ENCODE results near the gene CERKL. TPM values are rescaled to one million over a fixed set of nuclear protein-coding genes. Genes with fewer than 3 reads are reported as not detected.
A peak's percentile ranks its signal among the peaks of the same experiment; 100 is the strongest.
"Not testable (repeated sequence)": the region's sequence is repeated elsewhere in the genome, so short reads cannot be mapped to it uniquely, and the experiment has no call there.

Gene CERKL, protein sequence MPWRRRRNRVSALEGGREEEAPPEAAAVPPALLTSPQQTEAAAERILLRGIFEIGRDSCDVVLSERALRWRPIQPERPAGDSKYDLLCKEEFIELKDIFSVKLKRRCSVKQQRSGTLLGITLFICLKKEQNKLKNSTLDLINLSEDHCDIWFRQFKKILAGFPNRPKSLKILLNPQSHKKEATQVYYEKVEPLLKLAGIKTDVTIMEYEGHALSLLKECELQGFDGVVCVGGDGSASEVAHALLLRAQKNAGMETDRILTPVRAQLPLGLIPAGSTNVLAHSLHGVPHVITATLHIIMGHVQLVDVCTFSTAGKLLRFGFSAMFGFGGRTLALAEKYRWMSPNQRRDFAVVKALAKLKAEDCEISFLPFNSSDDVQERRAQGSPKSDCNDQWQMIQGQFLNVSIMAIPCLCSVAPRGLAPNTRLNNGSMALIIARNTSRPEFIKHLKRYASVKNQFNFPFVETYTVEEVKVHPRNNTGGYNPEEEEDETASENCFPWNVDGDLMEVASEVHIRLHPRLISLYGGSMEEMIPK
- total RNA-seq: not detected in 2 replicates

DNA sequence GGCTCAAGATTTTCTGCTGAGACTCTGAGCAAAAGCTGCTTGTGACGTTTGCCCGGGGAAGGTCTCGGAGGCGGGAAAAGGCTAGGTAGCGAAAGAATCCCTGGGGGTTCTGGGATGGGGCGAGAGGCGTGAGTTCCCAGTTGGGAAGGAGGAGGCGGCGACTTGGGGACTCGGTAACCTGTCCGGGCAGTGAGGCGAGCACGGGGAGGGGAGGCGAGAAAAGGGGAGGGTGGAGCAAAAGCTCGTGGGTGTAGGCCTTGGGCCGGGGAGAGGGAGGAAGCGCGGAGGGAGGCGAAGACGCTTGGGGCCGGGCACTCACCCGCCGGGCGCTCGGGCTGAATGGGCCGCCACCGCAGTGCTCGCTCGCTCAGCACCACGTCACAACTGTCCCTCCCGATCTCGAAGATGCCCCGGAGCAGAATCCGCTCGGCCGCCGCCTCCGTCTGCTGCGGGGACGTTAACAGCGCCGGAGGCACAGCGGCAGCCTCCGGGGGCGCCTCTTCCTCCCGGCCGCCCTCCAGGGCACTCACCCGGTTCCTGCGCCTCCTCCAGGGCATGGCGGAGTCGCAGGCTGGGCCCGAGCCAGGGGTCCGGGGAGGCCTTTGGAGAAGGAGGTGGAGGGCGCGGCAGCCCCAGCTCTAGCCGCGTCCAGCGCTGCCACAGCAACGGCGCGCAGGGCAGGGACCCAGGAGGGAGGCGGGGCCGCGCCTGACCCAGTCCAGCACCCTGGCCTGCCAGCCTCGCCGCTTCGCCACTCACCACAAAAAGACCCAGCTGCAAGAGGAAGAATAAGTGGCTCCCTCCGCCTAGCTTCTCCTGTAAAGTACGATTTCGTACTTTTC is at the start of gene CERKL:
TSS of gene CERKL (minus strand) at position 656 of the 842 bp plus-strand sequence. CDS start at position 557, 99 bp downstream.
- Mint-ChIP-seq H3K9me3 (no peaks in the 10 kb centered on the region), H3K27ac (no peak within 1 kb of the TSS), H3K36me3 (ENCODE audit: low read depth) (no peaks in the 10 kb centered on the region), H3K4me3 (peak within 1 kb of the TSS; percentile 79), H3K27me3 (ENCODE audit: insufficient read depth) (peaks cover 50% of the 10 kb centered on the region), H3K4me1 (ENCODE audit: low read depth) (peaks cover 9% of the 10 kb centered on the region)
- DNase-seq (ENCODE audit: low spot score): no peak
- intact Hi-C loops (cut with micrococcal nuclease): loop anchor here (2.0 kb wide), 1 partner anchor 24 kb away; the partner anchor contains the start of gene NEUROD1

DNA sequence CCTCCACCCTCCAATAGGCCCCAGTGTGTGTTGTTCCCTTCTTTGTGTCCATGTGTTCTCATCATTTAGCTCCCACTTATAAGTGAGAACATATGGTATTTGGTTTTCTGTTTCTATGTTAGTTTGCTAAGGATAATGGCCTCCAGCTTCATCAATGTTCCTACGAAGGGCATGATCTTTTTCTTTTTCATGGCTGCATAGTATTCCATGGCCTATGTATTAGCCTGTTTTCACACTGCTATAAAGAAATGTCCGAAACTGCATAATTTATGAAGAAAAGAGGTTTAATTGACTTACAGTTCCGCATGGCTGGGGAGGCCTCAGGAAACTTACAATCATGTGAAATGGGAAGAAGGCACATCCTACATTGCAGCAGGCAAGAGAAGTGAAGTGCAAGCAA is 45.6 kb upstream of the CERKL start:
- H3K36me3 Mint-ChIP-seq (ENCODE audit: low read depth); H3K4me1 Mint-ChIP-seq (ENCODE audit: low read depth); intact Hi-C loops (cut with micrococcal nuclease); H3K27ac Mint-ChIP-seq; H3K4me3 Mint-ChIP-seq; H3K27me3 Mint-ChIP-seq (ENCODE audit: insufficient read depth); H3K9me3 Mint-ChIP-seq; DNase-seq (ENCODE audit: low spot score): not testable (repeated sequence)

DNA sequence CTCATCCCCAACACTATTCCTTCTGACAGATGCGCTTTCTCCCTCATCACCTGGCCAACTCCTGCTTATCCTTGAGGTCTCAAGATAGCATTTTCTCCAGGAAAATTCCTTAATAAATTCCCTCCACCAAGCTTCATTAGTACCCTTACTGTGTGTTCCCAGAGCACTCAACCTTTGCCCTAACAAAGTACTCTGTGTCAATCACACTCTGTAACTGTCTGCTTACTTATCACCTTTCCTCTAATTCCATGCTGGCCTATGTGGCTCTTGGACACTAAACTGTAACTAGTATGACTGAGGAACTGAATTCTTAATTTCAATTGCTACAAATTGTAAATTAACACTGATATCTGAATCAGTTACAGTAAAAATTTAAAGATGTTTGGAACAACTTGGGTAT is 41.3 kb upstream of the CERKL start:
- no peak overlapping the region for H3K4me3 Mint-ChIP-seq
- H3K27me3 Mint-ChIP-seq (ENCODE audit: insufficient read depth): peaks cover 22% of the 10 kb centered on the region
- no peaks in the 10 kb centered on the region for H3K4me1 Mint-ChIP-seq (ENCODE audit: low read depth)
- peaks cover 6% of the 10 kb centered on the region for H3K9me3 Mint-ChIP-seq
- DNase-seq (ENCODE audit: low spot score): no peak
- intact Hi-C loops (cut with micrococcal nuclease): no loop called here
- no peaks in the 10 kb centered on the region for H3K36me3 Mint-ChIP-seq (ENCODE audit: low read depth)
- no peak overlapping the region for H3K27ac Mint-ChIP-seq

DNA sequence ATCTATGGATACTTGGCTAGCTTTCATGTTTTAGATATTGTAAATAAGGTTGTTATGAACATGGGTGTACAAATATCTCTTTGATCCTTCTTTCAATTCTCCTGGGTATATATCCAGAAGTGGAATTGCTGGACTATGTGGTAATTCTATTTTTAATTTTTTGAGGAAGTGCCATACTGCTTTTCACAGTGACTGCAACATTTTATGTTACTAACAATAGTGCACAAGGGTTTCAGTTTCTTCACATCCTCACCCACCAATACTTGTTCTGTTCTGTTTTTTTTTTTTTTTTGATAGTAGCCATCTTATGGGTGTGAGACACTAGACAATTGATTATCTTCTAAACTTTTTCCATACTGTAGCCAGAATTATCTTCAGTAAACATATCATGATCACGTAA is 40.7 kb upstream of the CERKL start:
- H3K36me3 Mint-ChIP-seq (ENCODE audit: low read depth): no peaks in the 10 kb centered on the region
- H3K27ac Mint-ChIP-seq: no peak overlapping the region
- H3K27me3 Mint-ChIP-seq (ENCODE audit: insufficient read depth): peaks cover 22% of the 10 kb centered on the region
- peaks cover 5% of the 10 kb centered on the region for H3K9me3 Mint-ChIP-seq
- no peak overlapping the region for H3K4me3 Mint-ChIP-seq
- DNase-seq (ENCODE audit: low spot score): no peak
- no peaks in the 10 kb centered on the region for H3K4me1 Mint-ChIP-seq (ENCODE audit: low read depth)
- intact Hi-C loops (cut with micrococcal nuclease): no loop called here

DNA sequence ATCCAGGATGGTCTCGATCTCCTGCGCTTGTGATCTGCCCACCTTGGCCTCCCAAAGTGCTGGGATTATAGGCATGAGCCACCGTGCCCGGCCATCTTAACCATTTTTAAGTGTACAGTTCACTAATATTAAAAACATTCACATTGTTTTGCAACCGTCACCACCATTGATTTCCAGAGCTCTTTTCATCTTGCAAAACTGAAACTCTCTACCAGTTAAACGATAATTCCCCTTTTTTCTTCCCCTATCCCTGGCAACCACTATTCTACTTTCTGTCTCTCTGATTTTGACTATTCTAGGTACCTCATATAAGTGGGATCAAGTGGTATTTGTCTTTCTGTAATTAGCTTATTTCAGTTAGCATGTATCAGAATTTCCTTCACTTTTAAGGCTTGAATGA is 40.2 kb upstream of the CERKL start:
- H3K27me3 Mint-ChIP-seq (ENCODE audit: insufficient read depth): peaks cover 24% of the 10 kb centered on the region
- no peaks in the 10 kb centered on the region for H3K36me3 Mint-ChIP-seq (ENCODE audit: low read depth)
- no peaks in the 10 kb centered on the region for H3K4me1 Mint-ChIP-seq (ENCODE audit: low read depth)
- H3K9me3 Mint-ChIP-seq: peaks cover under 1% of the 10 kb centered on the region
- intact Hi-C loops (cut with micrococcal nuclease): no loop called here
- H3K4me3 Mint-ChIP-seq: no peak overlapping the region
- DNase-seq (ENCODE audit: low spot score): no peak
- H3K27ac Mint-ChIP-seq: no peak overlapping the region

DNA sequence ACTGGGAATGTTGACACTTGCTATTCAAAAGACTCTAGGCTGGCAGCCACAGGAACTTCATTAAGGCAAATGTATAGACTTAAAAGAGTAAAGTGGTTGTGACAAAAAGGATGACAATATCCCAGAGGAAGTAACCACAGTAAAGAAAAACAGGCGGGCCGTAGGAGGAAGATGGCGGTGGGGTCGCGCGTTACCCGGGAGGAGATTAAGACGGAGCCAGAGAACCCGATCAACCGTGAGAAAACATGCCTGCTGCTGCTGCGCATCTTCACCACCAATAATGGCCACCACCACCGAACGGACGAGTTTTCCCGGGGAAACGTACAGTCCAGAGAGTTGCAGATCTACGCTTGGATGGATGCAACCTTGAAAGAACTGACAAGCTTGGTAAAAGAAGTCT is 37.4 kb upstream of the CERKL start:
- Mint-ChIP-seq H3K27ac (no peak overlapping the region), H3K4me3 (no peak overlapping the region), H3K27me3 (ENCODE audit: insufficient read depth) (peaks cover 23% of the 10 kb centered on the region), H3K9me3 (no peaks in the 10 kb centered on the region), H3K36me3 (ENCODE audit: low read depth) (no peaks in the 10 kb centered on the region), H3K4me1 (ENCODE audit: low read depth) (no peaks in the 10 kb centered on the region)
- intact Hi-C loops (cut with micrococcal nuclease): no loop called here
- DNase-seq (ENCODE audit: low spot score): no peak

DNA sequence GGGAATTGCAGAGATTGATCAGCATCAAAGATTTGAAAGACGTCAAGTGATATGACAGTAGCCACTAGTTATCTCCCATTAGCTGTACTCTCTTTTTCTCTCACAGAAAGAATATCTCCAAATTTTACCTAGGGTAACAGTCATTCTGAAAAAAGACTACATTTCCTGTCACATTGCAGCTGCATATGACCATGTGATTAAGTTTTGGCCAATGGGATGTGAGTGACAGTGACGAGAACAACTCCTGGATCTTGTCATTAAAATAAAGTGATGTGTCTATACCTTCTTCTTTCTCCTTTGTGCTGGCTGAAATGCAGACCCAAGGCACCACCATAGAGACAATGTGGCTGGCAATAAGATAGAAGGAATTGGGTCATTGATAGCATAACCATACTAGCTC is 34.0 kb upstream of the CERKL start:
- Mint-ChIP-seq H3K4me1 (ENCODE audit: low read depth) (no peaks in the 10 kb centered on the region), H3K9me3 (no peaks in the 10 kb centered on the region), H3K36me3 (ENCODE audit: low read depth) (no peaks in the 10 kb centered on the region), H3K4me3 (no peak overlapping the region), H3K27me3 (ENCODE audit: insufficient read depth) (peaks cover 27% of the 10 kb centered on the region), H3K27ac (no peak overlapping the region)
- no peak for DNase-seq (ENCODE audit: low spot score)
- intact Hi-C loops (cut with micrococcal nuclease): no loop called here

DNA sequence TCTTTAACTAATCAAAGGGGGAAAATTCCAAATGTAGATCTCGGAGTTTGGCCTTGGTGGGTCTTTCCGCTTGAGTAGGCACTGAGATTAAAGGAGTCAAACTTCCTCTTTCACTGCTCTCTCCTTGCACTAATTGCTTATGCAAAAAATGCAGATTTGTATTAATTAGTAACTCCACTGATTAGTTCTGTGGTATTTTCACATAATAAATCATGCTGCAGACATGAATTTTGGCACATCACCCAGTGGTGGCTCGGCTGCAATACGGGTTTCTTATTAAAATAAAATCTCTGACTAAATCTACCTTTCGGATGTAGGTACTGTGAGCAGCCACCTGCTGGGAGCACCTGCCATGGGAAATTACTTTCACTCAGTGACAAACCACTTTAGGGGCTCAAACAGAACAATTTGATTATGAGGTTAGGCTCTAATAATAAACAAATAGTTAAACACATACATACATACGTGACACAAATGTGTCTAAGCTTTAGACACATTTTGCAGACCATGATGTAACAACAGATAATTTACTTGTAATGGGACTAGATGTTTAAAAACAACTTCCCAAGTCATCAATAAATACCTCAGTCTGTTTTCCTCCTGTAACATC is 29.8 kb upstream of the CERKL start:
- H3K27ac Mint-ChIP-seq: no peak overlapping the region
- H3K36me3 Mint-ChIP-seq (ENCODE audit: low read depth): no peaks in the 10 kb centered on the region
- no peak overlapping the region for H3K4me3 Mint-ChIP-seq
- intact Hi-C loops (cut with micrococcal nuclease): loop anchor here (10.0 kb wide), 1 partner anchor 392 kb away; no protein-coding TSS in a partner anchor
- H3K27me3 Mint-ChIP-seq (ENCODE audit: insufficient read depth): peaks cover 55% of the 10 kb centered on the region
- no peak for DNase-seq (ENCODE audit: low spot score)
- peaks cover 11% of the 10 kb centered on the region for H3K4me1 Mint-ChIP-seq (ENCODE audit: low read depth)
- peaks cover 3% of the 10 kb centered on the region for H3K9me3 Mint-ChIP-seq

DNA sequence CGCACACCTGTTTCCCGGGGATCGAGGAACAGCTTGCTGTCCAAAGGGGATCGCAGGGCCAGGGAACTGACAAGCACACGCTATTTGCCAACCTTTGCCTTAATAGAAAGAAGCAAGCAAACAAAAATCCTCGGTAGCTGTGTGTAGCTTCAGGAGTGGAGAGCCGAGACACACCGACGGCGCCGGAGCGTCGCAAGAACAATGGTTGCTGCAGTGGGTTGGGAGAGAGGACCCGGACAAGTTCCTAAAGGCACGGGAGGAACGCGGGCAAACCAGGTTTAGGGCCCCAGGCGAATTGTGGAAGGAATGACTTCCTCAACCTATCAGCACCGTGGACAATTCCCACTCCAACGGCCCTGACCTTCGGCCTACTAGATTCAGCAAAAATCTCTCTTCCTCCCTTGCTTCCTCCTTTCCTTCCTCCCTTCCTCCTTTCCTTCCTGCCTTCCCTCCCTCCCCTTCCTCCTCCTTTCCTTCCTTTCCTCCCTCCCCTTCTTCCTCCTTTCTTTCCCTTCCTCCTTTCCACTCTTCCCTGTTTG is 28.3 kb upstream of the CERKL start:
- H3K27me3 Mint-ChIP-seq (ENCODE audit: insufficient read depth): peaks cover 70% of the 10 kb centered on the region
- H3K9me3 Mint-ChIP-seq: peaks cover 8% of the 10 kb centered on the region
- intact Hi-C loops (cut with micrococcal nuclease): loop anchor here (10.0 kb wide), 1 partner anchor 390 kb away; no protein-coding TSS in a partner anchor
- no peak overlapping the region for H3K27ac Mint-ChIP-seq
- no peak for DNase-seq (ENCODE audit: low spot score)
- peaks cover 22% of the 10 kb centered on the region for H3K4me1 Mint-ChIP-seq (ENCODE audit: low read depth)
- H3K36me3 Mint-ChIP-seq (ENCODE audit: low read depth): peaks cover 4% of the 10 kb centered on the region
- H3K4me3 Mint-ChIP-seq: no peak overlapping the region

DNA sequence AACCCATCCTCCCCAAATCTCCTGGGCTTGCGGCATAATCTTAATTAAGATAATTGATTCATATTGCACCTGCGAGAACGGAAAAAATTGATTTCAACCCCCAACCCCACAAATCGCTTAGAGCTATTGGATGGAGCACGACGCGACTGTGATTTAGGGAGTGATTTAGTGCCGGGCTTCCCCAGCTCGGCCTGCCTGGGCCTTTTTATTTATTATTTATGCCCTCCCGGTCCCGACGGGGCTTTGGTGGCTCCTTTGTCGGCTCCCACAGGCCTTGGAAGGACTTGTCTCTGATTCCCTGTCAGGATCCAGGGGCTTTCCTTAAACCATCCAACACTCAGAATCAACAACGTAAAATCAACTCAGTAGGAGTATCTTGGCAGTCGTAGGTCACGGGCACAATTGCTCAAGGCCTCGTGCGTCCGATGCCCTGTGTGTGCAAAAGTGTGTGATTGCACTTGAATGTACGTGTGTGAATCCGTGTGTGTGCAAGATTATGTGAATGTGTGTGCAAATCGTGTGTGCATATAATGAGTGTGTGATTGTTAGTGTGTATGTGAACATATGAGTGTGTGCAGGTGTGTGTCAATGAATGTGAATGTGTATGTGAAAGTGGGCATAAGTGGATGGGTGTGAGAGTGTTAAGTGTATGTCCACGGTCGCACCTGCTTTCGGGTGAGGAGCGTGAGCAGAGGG is 27.7 kb upstream of the CERKL start:
- H3K4me3 Mint-ChIP-seq: no peak overlapping the region

DNA sequence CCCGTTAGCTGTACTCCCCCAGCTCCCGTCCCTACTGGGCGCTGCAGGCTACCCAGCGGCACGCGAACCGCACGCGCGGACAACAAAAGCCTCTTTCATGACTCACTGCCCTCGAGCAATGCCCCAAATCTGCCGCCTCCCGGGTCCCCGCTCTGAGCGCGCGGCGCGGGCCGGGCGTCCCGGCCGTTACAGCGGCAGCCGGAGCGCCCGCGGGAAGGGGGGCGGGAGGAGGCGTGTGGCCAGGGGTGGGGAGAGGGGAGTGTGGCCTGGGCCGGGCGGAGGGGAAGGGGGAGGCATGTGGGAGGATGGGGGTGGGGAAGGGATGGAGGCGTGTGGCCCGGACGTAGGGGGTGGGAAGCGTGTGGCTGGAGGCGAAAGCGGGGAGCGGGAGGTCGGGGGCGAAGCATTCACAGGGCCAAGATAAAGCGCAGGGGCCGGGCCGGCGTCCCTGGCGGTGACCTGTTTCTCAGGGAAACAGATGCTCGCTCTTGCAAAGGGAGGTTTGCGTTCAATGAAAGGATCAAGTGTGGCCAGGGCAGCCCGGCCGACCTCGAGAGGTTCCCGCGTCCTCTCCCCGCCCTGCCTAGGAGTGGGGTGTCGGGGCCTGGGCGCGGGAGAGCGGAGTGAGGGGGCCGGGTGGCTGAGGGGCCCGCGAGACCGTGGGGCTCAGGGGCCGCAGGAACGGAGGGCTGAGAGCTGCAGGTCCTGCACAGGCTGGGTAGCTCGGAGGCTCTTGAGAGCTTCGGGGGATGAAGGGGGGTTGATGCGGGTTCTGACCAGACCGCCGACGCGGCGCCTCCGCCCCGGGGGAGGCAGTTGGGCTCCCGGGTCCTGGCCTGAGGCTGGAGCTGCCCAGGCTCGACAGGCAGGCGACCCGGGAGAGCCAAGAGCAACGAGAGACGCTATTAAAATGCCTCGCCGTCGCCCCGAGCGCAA is 26.9 kb upstream of the CERKL start:
- no peak overlapping the region for H3K27ac Mint-ChIP-seq
- DNase-seq (ENCODE audit: low spot score): no peak
- peak overlapping the region; percentile 44 for H3K4me3 Mint-ChIP-seq
- H3K9me3 Mint-ChIP-seq: peaks cover 19% of the 10 kb centered on the region
- peaks cover 83% of the 10 kb centered on the region for H3K27me3 Mint-ChIP-seq (ENCODE audit: insufficient read depth)
- intact Hi-C loops (cut with micrococcal nuclease): loop anchor here (10.0 kb wide), 1 partner anchor 389 kb away; no protein-coding TSS in a partner anchor
- peaks cover 7% of the 10 kb centered on the region for H3K36me3 Mint-ChIP-seq (ENCODE audit: low read depth)
- H3K4me1 Mint-ChIP-seq (ENCODE audit: low read depth): peaks cover 31% of the 10 kb centered on the region

More for the DNA sequence above, 27.7 kb upstream of the CERKL start:
- peaks cover 11% of the 10 kb centered on the region for H3K9me3 Mint-ChIP-seq
- H3K27ac Mint-ChIP-seq: no peak overlapping the region
- peaks cover 76% of the 10 kb centered on the region for H3K27me3 Mint-ChIP-seq (ENCODE audit: insufficient read depth)
- DNase-seq (ENCODE audit: low spot score): no peak
- intact Hi-C loops (cut with micrococcal nuclease): loop anchor here (10.0 kb wide), 1 partner anchor 390 kb away; no protein-coding TSS in a partner anchor
- H3K36me3 Mint-ChIP-seq (ENCODE audit: low read depth): peaks cover 4% of the 10 kb centered on the region
- peaks cover 23% of the 10 kb centered on the region for H3K4me1 Mint-ChIP-seq (ENCODE audit: low read depth)
